Neuronal stem cell (in vitro differentiated cells): ENCODE measurements around the gene DPP6.

Source experiments
- DNase-seq: peaks from one replicate; pipeline ENCODE4 v3.0.0-alpha.2; 2013; ENCODE audit warnings: low spot score
- H2AFZ ChIP-seq: one replicate; pipeline ENCODE4 v1.6.1; 2013; ENCODE audit warnings: mild to moderate bottlenecking, low read length, inconsistent platforms
- H2AK5ac ChIP-seq: 2 replicates; pipeline ENCODE4 v1.6.1; 2013; ENCODE audit warnings: low read depth, mild to moderate bottlenecking, inconsistent platforms, low read length, moderate library complexity, mixed read lengths
- H2BK120ac ChIP-seq: 2 replicates; pipeline ENCODE4 v1.6.1; 2013; ENCODE audit warnings: low read depth, mild to moderate bottlenecking, inconsistent platforms, low read length, moderate library complexity, mixed read lengths
- H2BK12ac ChIP-seq: one replicate; pipeline ENCODE4 v1.6.1; 2013; ENCODE audit warnings: low read length, inconsistent platforms
- H2BK15ac ChIP-seq: 2 replicates; pipeline ENCODE4 v1.6.1; 2013; ENCODE audit warnings: mild to moderate bottlenecking, low read length, inconsistent platforms, mixed read lengths
- H2BK5ac ChIP-seq: one replicate; pipeline ENCODE4 v1.6.1; 2013; ENCODE audit warnings: inconsistent platforms, mild to moderate bottlenecking, low read length, moderate library complexity
- H3K14ac ChIP-seq: one replicate; pipeline ENCODE4 v1.6.1; 2013; ENCODE audit warnings: low read length, inconsistent platforms
- H3K18ac ChIP-seq: 2 replicates; pipeline ENCODE4 v1.6.1; 2013; ENCODE audit warnings: low read length, inconsistent platforms
- H3K23ac ChIP-seq: 2 replicates; pipeline ENCODE4 v1.6.1; 2013; ENCODE audit warnings: low read depth, mild to moderate bottlenecking, mixed read lengths, low read length, inconsistent platforms; ENCODE audit not compliant: poor library complexity
- H3K27ac ChIP-seq: replicated peaks from 3 replicates; pipeline ENCODE4 v1.5.1; 2013; ENCODE audit warnings: low read length, inconsistent platforms
- H3K27me3 ChIP-seq, 3 experiments: 2 replicates each; pipeline ENCODE4 v1.6.1; 2013; ENCODE audit warnings: low read length in 3 of 3, mild to moderate bottlenecking in 2 of 3, inconsistent platforms in 1 of 3, low read depth in 1 of 3, mixed read lengths in 1 of 3, moderate library complexity in 1 of 3; ENCODE audit not compliant: control insufficient read depth in 3 of 3, insufficient read depth in 3 of 3
- H3K36me3 ChIP-seq, 2 donors: replicated peaks in 1 of 2; 2 replicates each; pipeline ENCODE4 v1.6.1; 2013; ENCODE audit warnings: low read length in 2 of 2; ENCODE audit not compliant: control insufficient read depth in 2 of 2, insufficient read depth in 2 of 2
- H3K4ac ChIP-seq: 2 replicates; pipeline ENCODE4 v1.6.1; 2013; ENCODE audit warnings: inconsistent platforms, mild to moderate bottlenecking, low read length, moderate library complexity
- H3K4me1 ChIP-seq, 2 donors: 1 replicate in 1 of 2; 2 replicates in 1 of 2; pipeline ENCODE4 v1.6.1; 2013; ENCODE audit warnings: low read length in 2 of 2, low read depth in 1 of 2; ENCODE audit not compliant: control insufficient read depth in 2 of 2, insufficient read depth in 1 of 2
- H3K4me2 ChIP-seq: one replicate; pipeline ENCODE4 v1.6.1; 2013; ENCODE audit warnings: mild to moderate bottlenecking, low read length, inconsistent platforms; ENCODE audit not compliant: insufficient read depth, poor library complexity, severe bottlenecking
- H3K4me3 ChIP-seq, 2 donors: 2 replicates each; pipeline ENCODE4 v1.5.1; 2013; ENCODE audit warnings: low read length in 2 of 2, mild to moderate bottlenecking in 2 of 2, inconsistent platforms in 1 of 2, moderate library complexity in 1 of 2
- H3K79me1 ChIP-seq: one replicate; pipeline ENCODE4 v1.6.1; 2013; ENCODE audit warnings: low read depth, mild to moderate bottlenecking, inconsistent platforms, low read length, moderate library complexity
- H3K9ac ChIP-seq: one replicate; pipeline ENCODE4 v1.6.1; 2013; ENCODE audit warnings: mild to moderate bottlenecking, low read depth, low read length, inconsistent platforms; ENCODE audit not compliant: poor library complexity
- H3K9me3 ChIP-seq, 2 donors: replicated peaks in 1 of 2; 2 replicates each; pipeline versions ENCODE3 to v1.6.1; 2013; ENCODE audit warnings: low read length in 2 of 2, mild to moderate bottlenecking in 2 of 2, inconsistent platforms in 1 of 2, low read depth in 1 of 2, mixed read lengths in 1 of 2, moderate library complexity in 1 of 2; ENCODE audit not compliant: control insufficient read depth in 2 of 2, insufficient read depth in 1 of 2
- H4K8ac ChIP-seq: one replicate; pipeline ENCODE4 v1.6.1; 2013; ENCODE audit warnings: low read depth, mild to moderate bottlenecking, inconsistent platforms, low read length, moderate library complexity
- H4K91ac ChIP-seq: one replicate; pipeline ENCODE4 v1.6.1; 2013; ENCODE audit warnings: low read length, low read depth, mild to moderate bottlenecking, inconsistent platforms; ENCODE audit not compliant: poor library complexity
- WGBS, 2 donors: extraction: QIAGEN DNeasy Blood & Tissue Kit; methylation state at CpG; one replicate each; pipeline ENCODE4 v1.1.7; 2013; ENCODE audit warnings: missing lambda C conversion rate in 2 of 2, mixed read lengths in 1 of 2; ENCODE audit not compliant: insufficient read length in 2 of 2, insufficient replicate concordance in 1 of 2; ENCODE audit errors: extremely low coverage in 2 of 2; 5-methylcytosine and 5-hydroxymethylcytosine counted together

DPP6 gene

GRCh38 chr7:154256150-154256549 is 204.0 kb downstream of the DPP6 start:
- H2BK15ac ChIP-seq, result no peak overlapping the region
- no peak overlapping the region for H4K8ac ChIP-seq
- H3K27ac ChIP-seq, result no peak overlapping the region
- WGBS, 2 donors, result no CpG with 5 or more reads among the region's 8 CpGs
- no peaks in the 10 kb centered on the region for H3K36me3 ChIP-seq
- no peak overlapping the region for H3K4ac ChIP-seq
- no peak overlapping the region for H3K14ac ChIP-seq
- no peak for DNase-seq
- no peak overlapping the region for H4K91ac ChIP-seq
- no peak overlapping the region for H3K4me3 ChIP-seq
- H3K4me2 ChIP-seq, result no peak overlapping the region
- no peak overlapping the region for H2BK5ac ChIP-seq
- no peaks in the 10 kb centered on the region for H3K79me1 ChIP-seq
- H3K27me3 ChIP-seq, result no peaks in the 10 kb centered on the region
- H3K9me3 ChIP-seq, result no peaks in the 10 kb centered on the region
- no peak overlapping the region for H3K18ac ChIP-seq
- H2AFZ ChIP-seq, result no peak overlapping the region
- H3K4me1 ChIP-seq, result peaks cover 0 to 7% of the 10 kb centered on the region in 2 donors
- no peak overlapping the region for H2AK5ac ChIP-seq
- no peak overlapping the region for H2BK12ac ChIP-seq
- no peak overlapping the region for H3K9ac ChIP-seq
- H2BK120ac ChIP-seq, result no peak overlapping the region
- H3K23ac ChIP-seq, result no peak overlapping the region

DNA sequence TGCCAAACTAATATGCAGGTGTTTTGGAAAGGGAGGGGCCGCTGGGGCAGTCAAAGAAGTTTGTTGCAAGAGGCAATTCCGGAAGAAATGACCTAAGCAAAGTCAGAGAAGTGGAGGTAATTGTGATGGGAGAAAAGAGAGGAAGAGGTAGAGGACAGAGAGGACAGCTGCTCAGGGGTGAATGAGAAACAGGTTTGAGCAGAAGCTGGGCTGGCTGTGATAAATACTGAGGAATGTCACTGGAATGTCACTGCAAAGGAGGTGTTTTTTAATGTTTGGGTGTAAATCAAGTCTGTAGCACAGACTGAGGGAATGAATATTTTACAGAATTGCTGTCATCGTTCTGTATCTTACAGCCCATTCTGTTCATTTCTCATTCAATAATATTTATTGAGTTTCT is 207.2 kb downstream of the DPP6 start:
- no peak overlapping the region for H2AK5ac ChIP-seq

DNA sequence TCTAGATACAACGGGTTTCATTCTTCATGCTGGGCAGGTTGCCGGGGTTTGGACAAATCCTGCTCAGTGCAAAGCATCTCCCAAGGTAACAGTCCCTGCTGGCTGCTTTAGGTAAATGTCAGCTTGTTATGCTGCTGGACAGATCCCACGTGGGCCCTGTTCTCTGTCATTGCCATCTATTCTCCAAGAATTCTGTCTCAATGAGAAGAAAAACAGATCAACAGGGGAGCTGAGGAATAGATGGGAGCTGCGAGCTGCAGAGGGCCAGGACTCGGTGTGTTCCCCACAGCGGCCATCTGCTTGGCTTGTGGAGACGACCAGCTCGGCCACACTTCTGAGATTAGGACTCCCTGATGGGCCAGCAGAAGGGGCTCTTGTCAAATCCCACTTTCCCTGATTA is 235.2 kb downstream of the DPP6 start:
- Histone ChIP-seq H3K9ac (no peak overlapping the region), H4K91ac (no peak overlapping the region), H3K79me1 (no peaks in the 10 kb centered on the region), H2AK5ac (no peak overlapping the region), H3K36me3 (no peaks in the 10 kb centered on the region), H3K14ac (no peak overlapping the region), H2AFZ (no peak overlapping the region), H3K4ac (no peak overlapping the region), H2BK5ac (no peak overlapping the region), H2BK12ac (no peak overlapping the region), H3K4me3 (no peak overlapping the region), H3K4me1 (peaks cover 0 to 2% of the 10 kb centered on the region in 2 donors), H3K9me3 (no peaks in the 10 kb centered on the region), H3K27ac (no peak overlapping the region), H2BK15ac (no peak overlapping the region), H2BK120ac (no peak overlapping the region), H3K27me3 (no peaks in the 10 kb centered on the region), H3K23ac (no peak overlapping the region), H3K4me2 (no peak overlapping the region), H3K18ac (no peak overlapping the region), H4K8ac (no peak overlapping the region)
- DNase-seq, result no peak
- WGBS, 2 donors, result no CpG with 5 or more reads among the region's 8 CpGs

More for the DNA sequence above, 207.2 kb downstream of the DPP6 start:
- Histone ChIP-seq H3K18ac (no peak overlapping the region), H3K4me1 (peaks cover 0 to 7% of the 10 kb centered on the region in 2 donors), H3K36me3 (no peaks in the 10 kb centered on the region), H3K9ac (no peak overlapping the region), H3K27ac (no peak overlapping the region), H3K4me3 (no peak overlapping the region), H2BK12ac (no peak overlapping the region), H4K91ac (no peak overlapping the region), H3K14ac (no peak overlapping the region), H3K9me3 (no peaks in the 10 kb centered on the region), H2BK5ac (no peak overlapping the region), H3K4ac (no peak overlapping the region), H3K23ac (no peak overlapping the region), H4K8ac (no peak overlapping the region), H3K4me2 (no peak overlapping the region), H2AFZ (no peak overlapping the region), H2BK15ac (no peak overlapping the region), H2BK120ac (no peak overlapping the region), H3K27me3 (no peaks in the 10 kb centered on the region), H3K79me1 (no peaks in the 10 kb centered on the region)
- DNase-seq, result no peak
- WGBS, 2 donors, result no CpG with 5 or more reads among the region's 3 CpGs

GRCh38 chr7:154289119-154289518 is 236.9 kb downstream of the DPP6 start:
- no peaks in the 10 kb centered on the region for H3K79me1 ChIP-seq
- H2AK5ac ChIP-seq, result no peak overlapping the region
- DNase-seq, result no peak
- no CpG with 5 or more reads among the region's 5 CpGs for WGBS, 2 donors
- H3K36me3 ChIP-seq, result no peaks in the 10 kb centered on the region
- no peak overlapping the region for H2BK120ac ChIP-seq
- H3K4me3 ChIP-seq, result no peak overlapping the region
- no peak overlapping the region for H4K91ac ChIP-seq
- no peak overlapping the region for H3K4ac ChIP-seq
- H3K9me3 ChIP-seq, result no peaks in the 10 kb centered on the region
- peaks cover 0 to 2% of the 10 kb centered on the region in 2 donors for H3K4me1 ChIP-seq
- no peak overlapping the region for H3K4me2 ChIP-seq
- H3K27me3 ChIP-seq, result no peaks in the 10 kb centered on the region
- H2BK12ac ChIP-seq, result no peak overlapping the region
- H2BK5ac ChIP-seq, result no peak overlapping the region
- H4K8ac ChIP-seq, result no peak overlapping the region
- no peak overlapping the region for H3K9ac ChIP-seq
- no peak overlapping the region for H3K27ac ChIP-seq
- no peak overlapping the region for H2AFZ ChIP-seq
- H3K23ac ChIP-seq, result no peak overlapping the region
- H3K18ac ChIP-seq, result no peak overlapping the region
- H2BK15ac ChIP-seq, result no peak overlapping the region
- H3K14ac ChIP-seq, result no peak overlapping the region
